ENCODE results near the gene HLCS. TPM values are rescaled to one million over a fixed set of nuclear protein-coding genes. Genes with fewer than 3 reads are reported as not detected.

Gene HLCS
- total RNA-seq, 6 experiments from 2014 or later: 20.3 to 24.5 (median 22.2) TPM

- no peak overlapping the region for H3K4me3 Mint-ChIP-seq
- H3K36me3 Mint-ChIP-seq (ENCODE audit: low read depth): no peaks in the 10 kb centered on the region
Observed at GRCh38 chr21:36707763-36708285, 258.6 kb downstream of the HLCS start.

GRCh38 chr21:36706951-36707762 is 259.3 kb downstream of the HLCS start:
- no peak overlapping the region for H3K4me3 Mint-ChIP-seq
- DNase-seq: peak; percentile 3
- peaks cover 74% of the 10 kb centered on the region for H3K27me3 Mint-ChIP-seq (ENCODE audit: insufficient read depth)
- H3K36me3 Mint-ChIP-seq (ENCODE audit: low read depth): no peaks in the 10 kb centered on the region
- TF ChIP-seq CTCF (IDR thresholded peaks at IDR 0.05): no peak; the same call in 1 of the 2 replicates
- no peaks in the 10 kb centered on the region for H3K9me3 Mint-ChIP-seq
- peaks cover 11% of the 10 kb centered on the region; the same call in 1 of the 2 replicates for H3K4me1 Mint-ChIP-seq (ENCODE audit: low read depth)
- no peak overlapping the region for H3K27ac Mint-ChIP-seq

More at GRCh38 chr21:36707763-36708285, 258.6 kb downstream of the HLCS start:
- no peak for DNase-seq
- no peak for TF ChIP-seq CTCF (IDR thresholded peaks at IDR 0.05)
- H3K27ac Mint-ChIP-seq: no peak overlapping the region
- H3K4me1 Mint-ChIP-seq (ENCODE audit: low read depth): 0 out of 2 replicates have a peak, but pooled peaks cover 6% of the 10 kb centered on the region
- no peaks in the 10 kb centered on the region for H3K9me3 Mint-ChIP-seq
- peaks cover 71% of the 10 kb centered on the region for H3K27me3 Mint-ChIP-seq (ENCODE audit: insufficient read depth)

- no peaks in the 10 kb centered on the region for H3K9me3 Mint-ChIP-seq
- no peak overlapping the region for H3K4me3 Mint-ChIP-seq
- H3K4me1 Mint-ChIP-seq (ENCODE audit: low read depth): peaks cover 17% of the 10 kb centered on the region; the same call in 1 of the 2 replicates
- TF ChIP-seq CTCF (IDR thresholded peaks at IDR 0.05): 0 out of 2 replicates have a peak, but pooled peaks have one; percentile 2
- peaks cover 77% of the 10 kb centered on the region for H3K27me3 Mint-ChIP-seq (ENCODE audit: insufficient read depth)
- H3K27ac Mint-ChIP-seq: no peak overlapping the region
- H3K36me3 Mint-ChIP-seq (ENCODE audit: low read depth): no peaks in the 10 kb centered on the region
- DNase-seq: no peak
Observed at GRCh38 chr21:36706482-36706852, 260.0 kb downstream of the HLCS start.

- TF ChIP-seq CTCF (IDR thresholded peaks at IDR 0.05): peak; percentile 34
- Mint-ChIP-seq H3K4me3 (no peak overlapping the region), H3K9me3 (no peaks in the 10 kb centered on the region), H3K27me3 (ENCODE audit: insufficient read depth) (peaks cover 77% of the 10 kb centered on the region), H3K36me3 (ENCODE audit: low read depth) (no peaks in the 10 kb centered on the region), H3K4me1 (ENCODE audit: low read depth) (peaks cover 16% of the 10 kb centered on the region; the same call in 1 of the 2 replicates), H3K27ac (no peak overlapping the region)
- no peak for DNase-seq
Observed at GRCh38 chr21:36705679-36706481, 260.6 kb downstream of the HLCS start.

- DNase-seq: no peak
- Mint-ChIP-seq H3K9me3 (no peaks in the 10 kb centered on the region), H3K27me3 (ENCODE audit: insufficient read depth) (peaks cover 77% of the 10 kb centered on the region), H3K27ac (no peak overlapping the region), H3K4me1 (ENCODE audit: low read depth) (peaks cover 18% of the 10 kb centered on the region), H3K4me3 (no peak overlapping the region), H3K36me3 (ENCODE audit: low read depth) (no peaks in the 10 kb centered on the region)
- TF ChIP-seq CTCF (IDR thresholded peaks at IDR 0.05): no peak
Observed at GRCh38 chr21:36704958-36705678, 261.4 kb downstream of the HLCS start.

Measured in HFFc6 (cell line).